Activated CD8-positive, alpha-beta memory T cell treated with anti-CD3 and anti-CD28 coated beads for 36 hours (primary cell): ENCODE results near the gene DYNLT4. TPM values are rescaled to one million over a fixed set of nuclear protein-coding genes. Genes with fewer than 3 reads are reported as not detected.

Source experiments
- CTCF ChIA-PET: fragments of 350-600 bp; sonication (Branson Sonifier 250); formaldehyde crosslinking; loops from one replicate; lab custom pipeline; 2021; ENCODE audit warnings: antibody characterized with exemption; lab: Charles Lee
- POLR2A ChIA-PET: fragments of 350-600 bp; sonication (Branson Sonifier 250); formaldehyde crosslinking; loops from one replicate; lab custom pipeline; 2021; ENCODE audit warnings: antibody characterized with exemption; lab: Charles Lee
- total RNA-seq, 2 experiments: library from RNA; stranded (reverse); gene quantifications; one replicate each; pipeline ENCODE4 v1.2.3, GENCODE V29; 2021

DYNLT4 gene
- total RNA-seq, 2 experiments from 2014 or later, result not detected

DNA sequence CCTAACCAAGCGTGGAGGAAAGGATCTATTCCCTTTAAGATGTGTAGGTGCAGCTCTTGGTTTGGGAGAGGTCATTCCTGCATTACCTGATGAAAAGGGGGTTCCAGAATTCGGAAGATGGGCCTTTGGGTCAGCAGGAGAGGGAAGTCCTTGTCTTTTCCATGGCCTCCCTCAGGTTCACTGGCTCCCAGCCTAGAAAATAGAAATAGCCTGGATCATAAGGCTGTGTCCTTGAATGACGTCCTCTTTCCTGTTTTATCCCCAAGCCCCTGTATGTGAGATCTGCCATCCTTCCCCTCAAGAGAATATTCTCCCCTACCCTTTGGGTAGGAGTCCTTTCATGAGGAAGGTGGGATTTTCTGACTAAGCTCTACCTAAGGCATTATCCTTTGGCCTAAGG, 46.3 kb downstream of the DYNLT4 start:
- CTCF ChIA-PET, result no interaction called here
- POLR2A ChIA-PET, result interaction anchor here (1.7 kb wide), 1 partner anchor 29 kb away, joined by 7 read pairs; no protein-coding TSS in a partner anchor

- ChIA-PET CTCF (interaction anchor here (0.9 to 1.3 kb wide), 2 partner anchors 9 to 11 kb away, joined by 3 to 4 read pairs; no protein-coding TSS in a partner anchor), POLR2A (no interaction called here)
Observed at GRCh38 chr1:44759077-44759476, 48.1 kb downstream of the DYNLT4 start.

GRCh38 chr1:44757420-44757819, 49.7 kb downstream of the DYNLT4 start:
- ChIA-PET CTCF (no interaction called here), POLR2A (no interaction called here)

Other genes with a start within 250 kb of the DYNLT4 start
- 1 to 10 TPM; 2.8 to 2.9 TPM for gene TMEM53, start 132.9 kb downstream of the DYNLT4 start, total RNA-seq
- 10 to 100 TPM; 49.6 to 52.0 TPM for gene ARMH1, start 132.6 kb downstream of the DYNLT4 start, total RNA-seq
- not detected for gene RNU5D-1, start 76.2 kb downstream of the DYNLT4 start, total RNA-seq
- 10 to 100 TPM; 45.4 to 49.1 TPM for gene KIF2C, start 67.5 kb downstream of the DYNLT4 start, total RNA-seq
- 1,000 to 10,000 TPM; 2,525 to 2,551 TPM for gene RPS8, start 31.8 kb downstream of the DYNLT4 start, total RNA-seq
- gene BEST4, start 19.2 kb downstream of the DYNLT4 start, total RNA-seq, result 1 to 10 TPM; 1.1 to 1.3 TPM
- gene PLK3, start 7.0 kb downstream of the DYNLT4 start, total RNA-seq, result 100 to 1,000 TPM in 1 of 2 experiments, 10 to 100 TPM in 1; 96.6 to 105 TPM
- gene BTBD19, start 1.2 kb upstream of the DYNLT4 start, total RNA-seq, result 1 to 10 TPM; 8.2 to 9.6 TPM
- under 1 TPM; 0.46 to 0.51 TPM for gene PTCH2, start 35.9 kb upstream of the DYNLT4 start, total RNA-seq
- gene EIF2B3, start 179.2 kb upstream of the DYNLT4 start, total RNA-seq, result 10 to 100 TPM; 55.4 to 56.8 TPM
- 10 to 100 TPM; 29.9 TPM for gene HECTD3, start 204.0 kb upstream of the DYNLT4 start, total RNA-seq
- 100 to 1,000 TPM; 124 to 127 TPM for gene UROD, start 204.9 kb upstream of the DYNLT4 start, total RNA-seq